Brain microvascular endothelial cell (primary cell): ENCODE data around the gene CHD9.
"Not testable (repeated sequence)": the region's sequence is repeated elsewhere in the genome, so short reads cannot be mapped to it uniquely, and the experiment has no call there.

ENCODE experiments used
- DNase-seq: peaks from one replicate; pipeline ENCODE4 v3.0.0-alpha.2; 2020
- H3K27ac ChIP-seq: fragments of 250-450 bp; sonication (Bioruptor Pico); 2 replicates; pipeline ENCODE4 v1.5.1; 2020; ENCODE audit warnings: mild to moderate bottlenecking, moderate library complexity
- H3K27me3 ChIP-seq: fragments of 250-450 bp; sonication (Bioruptor Pico); replicated peaks from 2 replicates; pipeline ENCODE4 v1.5.1; 2020; ENCODE audit warnings: mild to moderate bottlenecking
- H3K36me3 ChIP-seq: fragments of 250-450 bp; sonication (Bioruptor Pico); replicated peaks from 2 replicates; pipeline ENCODE4 v1.5.1; 2020; ENCODE audit warnings: mild to moderate bottlenecking
- H3K4me3 ChIP-seq: 2 replicates; pipeline ENCODE4 v1.5.1; 2011; ENCODE audit warnings: low read depth, mild to moderate bottlenecking, control low read depth, low read length, moderate library complexity
- in situ Hi-C: cut with HindIII; loops from 2 replicates; pipeline ENCODE4 v1.10.0; 2017; ENCODE audit warnings: low sequenced_read_pairs, low pct_ligation_motif_present
- TF ChIP-seq, protein P1 (sequence below): IDR thresholded peaks from 2 replicates; pipeline ENCODE4 v1.5.1; 2011; ENCODE audit warnings: low read depth, mild to moderate bottlenecking, moderate library complexity, low read length, control low read depth, inconsistent platforms; ENCODE audit errors: missing control alignments

Gene CHD9

GRCh38 chr16:53266156-53266555, 211.4 kb downstream of the CHD9 start:
- Histone ChIP-seq H3K36me3 (peaks cover 41% of the 10 kb centered on the region), H3K4me3 (no peak overlapping the region), H3K27me3 (no peaks in the 10 kb centered on the region), H3K27ac (no peak overlapping the region)
- DNase-seq, result no peak
- TF ChIP-seq, protein P1, sequence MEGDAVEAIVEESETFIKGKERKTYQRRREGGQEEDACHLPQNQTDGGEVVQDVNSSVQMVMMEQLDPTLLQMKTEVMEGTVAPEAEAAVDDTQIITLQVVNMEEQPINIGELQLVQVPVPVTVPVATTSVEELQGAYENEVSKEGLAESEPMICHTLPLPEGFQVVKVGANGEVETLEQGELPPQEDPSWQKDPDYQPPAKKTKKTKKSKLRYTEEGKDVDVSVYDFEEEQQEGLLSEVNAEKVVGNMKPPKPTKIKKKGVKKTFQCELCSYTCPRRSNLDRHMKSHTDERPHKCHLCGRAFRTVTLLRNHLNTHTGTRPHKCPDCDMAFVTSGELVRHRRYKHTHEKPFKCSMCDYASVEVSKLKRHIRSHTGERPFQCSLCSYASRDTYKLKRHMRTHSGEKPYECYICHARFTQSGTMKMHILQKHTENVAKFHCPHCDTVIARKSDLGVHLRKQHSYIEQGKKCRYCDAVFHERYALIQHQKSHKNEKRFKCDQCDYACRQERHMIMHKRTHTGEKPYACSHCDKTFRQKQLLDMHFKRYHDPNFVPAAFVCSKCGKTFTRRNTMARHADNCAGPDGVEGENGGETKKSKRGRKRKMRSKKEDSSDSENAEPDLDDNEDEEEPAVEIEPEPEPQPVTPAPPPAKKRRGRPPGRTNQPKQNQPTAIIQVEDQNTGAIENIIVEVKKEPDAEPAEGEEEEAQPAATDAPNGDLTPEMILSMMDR, result no peak
- in situ Hi-C loops, result no loop called here

DNA sequence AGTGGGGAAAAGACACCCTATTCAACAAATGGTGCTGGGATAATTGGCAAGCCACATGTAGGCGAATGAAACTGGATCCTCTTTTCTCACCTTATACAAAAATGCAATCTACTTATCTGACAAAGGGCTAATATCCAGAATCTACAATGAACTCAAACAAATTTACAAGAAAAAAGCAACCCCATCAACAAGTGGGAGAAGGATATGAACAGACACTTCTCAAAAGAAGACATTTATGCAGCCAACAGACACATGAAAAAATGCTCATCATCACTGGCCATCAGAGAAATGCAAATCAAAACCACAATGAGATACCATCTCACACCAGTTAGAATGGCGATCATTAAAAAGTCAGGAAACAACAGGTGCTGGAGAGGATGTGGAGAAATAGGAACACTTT, 223.7 kb downstream of the CHD9 start:
- H3K36me3 ChIP-seq, result peaks cover 81% of the 10 kb centered on the region
- H3K27me3 ChIP-seq, H3K4me3 ChIP-seq, DNase-seq, H3K27ac ChIP-seq, in situ Hi-C loops: not testable (repeated sequence)

GRCh38 chr16:53281280-53281679, 226.5 kb downstream of the CHD9 start:
- DNase-seq, result no peak
- no peaks in the 10 kb centered on the region for H3K27me3 ChIP-seq
- no peak overlapping the region for H3K4me3 ChIP-seq
- in situ Hi-C loops, result no loop called here
- no peak overlapping the region for H3K27ac ChIP-seq
- peaks cover 63% of the 10 kb centered on the region for H3K36me3 ChIP-seq
- TF ChIP-seq, protein P1, result no peak

- Histone ChIP-seq H3K27ac (no peak overlapping the region), H3K36me3 (peaks cover 65% of the 10 kb centered on the region), H3K4me3 (no peak overlapping the region), H3K27me3 (no peaks in the 10 kb centered on the region)
- no peak for DNase-seq
- in situ Hi-C loops, result no loop called here
- TF ChIP-seq, protein P1, result no peak
Observed at GRCh38 chr16:53281859-53282258, 227.1 kb downstream of the CHD9 start.

- TF ChIP-seq, protein P1, result no peak
- Histone ChIP-seq H3K4me3 (no peak overlapping the region), H3K27ac (no peak overlapping the region), H3K36me3 (peaks cover 65% of the 10 kb centered on the region), H3K27me3 (no peaks in the 10 kb centered on the region)
- in situ Hi-C loops, result no loop called here
- DNase-seq, result no peak
Observed at GRCh38 chr16:53282328-53282727, 227.5 kb downstream of the CHD9 start.

GRCh38 chr16:53282975-53283946, 228.5 kb downstream of the CHD9 start:
- Histone ChIP-seq H3K27ac (no peak overlapping the region), H3K27me3 (no peaks in the 10 kb centered on the region), H3K4me3 (no peak overlapping the region), H3K36me3 (peaks cover 65% of the 10 kb centered on the region)
- TF ChIP-seq, protein P1, result peak; percentile 62
- DNase-seq, result no peak
- in situ Hi-C loops, result no loop called here
